DMS 273 treated with DMSO at 0.1 percent for 48 hours (cell line): ENCODE data around the gene SPATA31A1.
"Not testable (repeated sequence)": the region's sequence is repeated elsewhere in the genome, so short reads cannot be mapped to it uniquely, and the experiment has no call there.

ENCODE experiments used
- DNase-seq: peaks from one replicate; lab custom pipeline; 2025; lab: John Stamatoyannopoulos, UW

The SPATA31A1 gene

DNA sequence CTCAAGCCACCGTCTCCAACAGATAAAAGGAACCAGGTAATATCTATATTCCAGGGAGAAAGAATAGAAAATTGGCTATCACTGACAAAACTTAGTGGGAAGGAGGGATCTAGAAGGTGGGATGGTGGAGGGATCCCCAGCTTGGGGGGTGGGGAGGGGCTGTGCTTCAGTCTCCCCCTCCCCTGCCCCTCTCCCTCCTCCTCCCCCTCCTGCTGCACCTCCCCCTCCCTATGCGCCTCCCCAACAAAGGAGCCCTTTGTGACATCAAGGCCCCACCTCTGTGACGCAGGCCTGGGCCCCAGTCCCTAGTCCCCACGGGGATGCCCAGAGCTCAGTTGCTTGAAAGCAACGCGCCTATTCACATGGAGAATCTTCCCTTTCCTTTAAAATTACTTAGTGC, at the start of gene SPATA31A1:
TSS of gene SPATA31A1 (plus strand) at position 301 of the 400 bp plus-strand sequence. CDS start at position 363, 62 bp downstream.
- not testable (repeated sequence) for DNase-seq

DNA sequence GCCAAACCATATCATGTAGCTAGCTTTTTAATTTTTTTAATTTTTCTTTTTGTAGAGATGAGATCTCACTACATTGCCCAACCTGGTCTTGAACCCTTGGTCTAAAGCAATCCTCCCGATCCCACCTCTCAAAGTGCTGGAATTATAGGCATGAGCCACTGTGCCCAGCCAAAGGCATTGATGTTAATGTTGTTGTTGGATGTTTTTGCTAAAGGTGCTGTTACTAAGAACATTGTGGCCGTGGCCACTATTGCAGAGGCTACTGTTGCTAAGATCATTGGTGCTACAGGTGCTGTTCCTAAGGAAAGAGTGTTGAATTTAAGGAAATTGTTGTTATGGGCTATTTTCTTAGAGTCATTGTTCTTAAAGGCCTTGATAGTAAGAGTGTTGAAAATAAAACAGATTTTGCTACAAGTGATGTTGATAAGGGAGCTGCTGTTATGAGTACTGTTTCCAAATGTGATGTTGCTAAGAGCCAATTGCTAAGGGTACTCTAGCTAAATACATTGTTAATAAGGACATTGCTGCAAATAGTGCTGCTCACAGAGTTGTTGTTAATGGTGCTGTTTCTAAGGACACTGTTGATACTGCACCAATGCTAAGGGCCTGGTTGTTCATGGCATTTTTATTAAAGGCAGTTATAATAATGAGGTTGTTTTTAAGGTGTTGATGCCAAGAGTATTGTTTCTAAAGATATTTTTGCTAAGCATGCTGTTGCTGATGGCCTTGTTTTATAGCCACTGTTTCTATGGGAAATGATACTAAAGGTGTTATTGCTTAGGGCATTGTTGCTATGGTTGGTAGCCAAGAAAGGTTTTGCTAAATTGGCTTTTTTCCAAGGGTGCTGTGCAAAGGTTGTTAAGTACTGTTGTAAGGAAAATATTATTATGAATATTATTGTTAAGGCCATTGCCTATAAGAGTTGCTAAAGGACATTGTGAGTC, 52.1 kb downstream of the SPATA31A1 start:
- not testable (repeated sequence) for DNase-seq

DNA sequence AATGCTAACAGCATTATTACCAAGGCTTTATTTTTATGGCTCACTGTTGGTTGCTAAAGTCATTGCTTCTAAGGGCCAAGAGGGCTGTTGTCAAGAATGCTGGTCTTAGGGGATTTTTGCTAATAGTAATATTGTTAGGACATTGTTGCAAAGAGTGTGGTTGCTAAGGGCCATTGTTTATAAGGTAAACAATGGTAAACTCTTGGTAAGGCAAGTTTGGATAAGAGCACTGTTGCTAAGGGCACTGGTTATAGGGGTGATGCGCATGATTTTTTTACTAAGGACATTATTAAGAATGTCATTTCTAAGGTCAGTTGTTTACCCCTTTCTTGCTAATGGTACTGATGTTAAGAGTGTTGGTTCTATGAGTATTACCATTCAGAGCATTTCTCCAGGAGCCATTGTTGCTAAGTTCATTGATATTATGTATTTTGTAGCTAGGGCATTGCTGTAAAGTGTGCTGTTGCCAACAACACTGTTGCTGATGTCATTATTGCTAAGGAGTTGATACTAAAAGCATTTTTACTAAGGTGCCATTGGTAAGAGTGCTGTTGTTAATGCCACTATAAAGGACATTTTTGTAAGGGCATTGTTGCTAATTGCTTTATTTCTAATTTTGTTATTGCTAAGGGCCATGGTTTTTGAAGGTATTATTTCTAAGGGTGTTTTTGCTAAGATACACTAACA, 55.9 kb downstream of the SPATA31A1 start:
- not testable (repeated sequence) for DNase-seq
